Upper lobe of left lung (tissue), 4 donors: ENCODE results near the gene SP100.

ENCODE experiments used
- EP300 ChIP-seq, 4 donors: sonication (generic); formaldehyde crosslinking; IDR thresholded peaks; one replicate each; pipeline ENCODE4 v1.5.1; 2017; ENCODE audit warnings: antibody characterized with exemption in 4 of 4, control low read depth in 2 of 4
- POLR2AphosphoS5 ChIP-seq, 2 donors: sonication (generic); formaldehyde crosslinking; IDR thresholded peaks; one replicate each; pipeline ENCODE4 v1.5.1; 2017; ENCODE audit warnings: antibody characterized with exemption in 2 of 2
- TF ChIP-seq, protein P1 (sequence below), 6 experiments: fragments of 450-650 bp in 4 of 6; fragments of 200-600 bp in 2 of 6; sonication (generic) in 2 of 6; IDR thresholded peaks; one replicate each; pipeline ENCODE4 v1.5.1; 2016 to 2019; ENCODE audit warnings: antibody characterized with exemption in 6 of 6

GRCh38 chr2:230589025-230589424, 173.0 kb downstream of the SP100 start:
- TF ChIP-seq, protein P1, sequence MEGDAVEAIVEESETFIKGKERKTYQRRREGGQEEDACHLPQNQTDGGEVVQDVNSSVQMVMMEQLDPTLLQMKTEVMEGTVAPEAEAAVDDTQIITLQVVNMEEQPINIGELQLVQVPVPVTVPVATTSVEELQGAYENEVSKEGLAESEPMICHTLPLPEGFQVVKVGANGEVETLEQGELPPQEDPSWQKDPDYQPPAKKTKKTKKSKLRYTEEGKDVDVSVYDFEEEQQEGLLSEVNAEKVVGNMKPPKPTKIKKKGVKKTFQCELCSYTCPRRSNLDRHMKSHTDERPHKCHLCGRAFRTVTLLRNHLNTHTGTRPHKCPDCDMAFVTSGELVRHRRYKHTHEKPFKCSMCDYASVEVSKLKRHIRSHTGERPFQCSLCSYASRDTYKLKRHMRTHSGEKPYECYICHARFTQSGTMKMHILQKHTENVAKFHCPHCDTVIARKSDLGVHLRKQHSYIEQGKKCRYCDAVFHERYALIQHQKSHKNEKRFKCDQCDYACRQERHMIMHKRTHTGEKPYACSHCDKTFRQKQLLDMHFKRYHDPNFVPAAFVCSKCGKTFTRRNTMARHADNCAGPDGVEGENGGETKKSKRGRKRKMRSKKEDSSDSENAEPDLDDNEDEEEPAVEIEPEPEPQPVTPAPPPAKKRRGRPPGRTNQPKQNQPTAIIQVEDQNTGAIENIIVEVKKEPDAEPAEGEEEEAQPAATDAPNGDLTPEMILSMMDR (IDR thresholded peaks at IDR 0.05), result no peak
- TF ChIP-seq POLR2AphosphoS5 (IDR thresholded peaks at IDR 0.05) (no peak), EP300 (IDR thresholded peaks at IDR 0.05) (no peak)
